LNCaP clone FGC (cell line): ENCODE results near the gene P4HA1.
"Not testable (repeated sequence)": the region's sequence is repeated elsewhere in the genome, so short reads cannot be mapped to it uniquely, and the experiment has no call there.

Source experiments
- DNase-seq: peaks from one replicate; pipeline ENCODE4 v3.0.0-alpha.2; 2011; ENCODE audit warnings: low read depth
- H3K4me3 ChIP-seq: 2 replicates; pipeline ENCODE4 v1.5.1; 2011; ENCODE audit warnings: mild to moderate bottlenecking, low read depth, low read length, control low read depth
- CTCF ChIP-seq: IDR thresholded peaks from 2 replicates; pipeline ENCODE4 v1.5.1; 2012; ENCODE audit warnings: mild to moderate bottlenecking; ENCODE audit not compliant: control insufficient read depth, insufficient read depth; ENCODE audit errors: extremely low read depth

The P4HA1 gene

GRCh38 chr10:73000973-73001372 lies 95.7 kb downstream of the P4HA1 start:
- DNase-seq, result no peak
- no peak for TF ChIP-seq CTCF
- H3K4me3 ChIP-seq, result no peak overlapping the region

GRCh38 chr10:72997099-72997498 lies 99.6 kb downstream of the P4HA1 start:
- DNase-seq, result no peak
- TF ChIP-seq CTCF, result no peak
- no peak overlapping the region for H3K4me3 ChIP-seq

GRCh38 chr10:72995459-72995858 lies 101.2 kb downstream of the P4HA1 start:
- DNase-seq, H3K4me3 ChIP-seq: not testable (repeated sequence)

GRCh38 chr10:72989771-72990170 lies 106.9 kb downstream of the P4HA1 start:
- H3K4me3 ChIP-seq, DNase-seq: not testable (repeated sequence)

- not testable (repeated sequence) for H3K4me3 ChIP-seq, DNase-seq
Observed at GRCh38 chr10:72984618-72985017, 112.0 kb downstream of the P4HA1 start.

- no peak for DNase-seq
- TF ChIP-seq CTCF, result no peak
- no peak overlapping the region for H3K4me3 ChIP-seq
Observed at GRCh38 chr10:72981882-72982529, 114.7 kb downstream of the P4HA1 start.

GRCh38 chr10:72981028-72981881 lies 115.4 kb downstream of the P4HA1 start:
- no peak for DNase-seq
- H3K4me3 ChIP-seq, result no peak overlapping the region
- TF ChIP-seq CTCF, result no peak

- no peak for DNase-seq
- H3K4me3 ChIP-seq, result no peak overlapping the region
- TF ChIP-seq CTCF, result no peak
Observed at GRCh38 chr10:72980348-72980747, 116.3 kb downstream of the P4HA1 start.
